GM11168 (cell line): ENCODE results near the gene NUAK1.
"Not testable (repeated sequence)": the region's sequence is repeated elsewhere in the genome, so short reads cannot be mapped to it uniquely, and the experiment has no call there.

ENCODE experiments used
- in situ Hi-C: fragments of 300-500 bp; cut with MboI; formaldehyde crosslinking; loops from one replicate; pipeline ENCODE4 v1.12.0; 2022; ENCODE audit warnings: low sequenced_read_pairs; ENCODE audit not compliant: unreplicated experiment

NUAK1 gene

DNA sequence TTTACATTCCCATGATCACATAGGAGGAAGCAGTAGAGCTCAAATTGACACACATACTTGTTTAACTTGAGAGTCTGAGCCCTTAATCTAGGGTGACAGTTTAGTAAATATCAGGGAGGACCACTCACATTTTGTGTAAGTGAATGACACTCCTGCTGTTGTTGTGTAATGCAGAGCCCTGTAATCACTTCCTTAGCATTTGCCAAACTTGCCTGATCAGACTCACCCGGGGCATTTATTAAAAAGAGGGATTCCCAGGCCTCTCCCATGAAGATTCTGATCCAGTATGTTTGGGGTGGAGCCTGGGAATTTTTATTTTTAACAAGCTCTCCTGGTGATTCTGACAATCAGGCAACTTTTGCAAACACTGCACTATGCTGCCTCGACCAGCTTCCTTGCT, 119.6 kb downstream of the NUAK1 start:
- in situ Hi-C loops = no loop called here

DNA sequence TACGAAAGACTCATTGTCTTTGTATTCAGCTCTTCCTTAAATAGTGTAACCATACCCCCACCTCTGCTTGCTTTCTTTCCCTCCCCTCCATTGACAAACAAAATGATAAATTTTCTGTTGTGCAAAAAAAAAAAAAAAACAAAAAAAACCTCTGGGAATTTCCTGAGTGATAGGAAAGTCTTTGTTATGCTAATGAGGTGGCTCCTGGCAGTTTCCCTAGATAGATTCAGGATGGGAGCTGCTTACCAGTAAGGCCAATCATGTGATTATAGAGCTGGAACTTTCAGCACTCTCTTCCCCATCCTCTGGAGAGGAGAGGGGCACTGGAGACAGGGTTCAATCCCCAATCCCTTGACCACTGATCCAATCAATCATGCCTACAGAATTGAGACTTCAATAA, 120.5 kb downstream of the NUAK1 start:
- in situ Hi-C loops = no loop called here

DNA sequence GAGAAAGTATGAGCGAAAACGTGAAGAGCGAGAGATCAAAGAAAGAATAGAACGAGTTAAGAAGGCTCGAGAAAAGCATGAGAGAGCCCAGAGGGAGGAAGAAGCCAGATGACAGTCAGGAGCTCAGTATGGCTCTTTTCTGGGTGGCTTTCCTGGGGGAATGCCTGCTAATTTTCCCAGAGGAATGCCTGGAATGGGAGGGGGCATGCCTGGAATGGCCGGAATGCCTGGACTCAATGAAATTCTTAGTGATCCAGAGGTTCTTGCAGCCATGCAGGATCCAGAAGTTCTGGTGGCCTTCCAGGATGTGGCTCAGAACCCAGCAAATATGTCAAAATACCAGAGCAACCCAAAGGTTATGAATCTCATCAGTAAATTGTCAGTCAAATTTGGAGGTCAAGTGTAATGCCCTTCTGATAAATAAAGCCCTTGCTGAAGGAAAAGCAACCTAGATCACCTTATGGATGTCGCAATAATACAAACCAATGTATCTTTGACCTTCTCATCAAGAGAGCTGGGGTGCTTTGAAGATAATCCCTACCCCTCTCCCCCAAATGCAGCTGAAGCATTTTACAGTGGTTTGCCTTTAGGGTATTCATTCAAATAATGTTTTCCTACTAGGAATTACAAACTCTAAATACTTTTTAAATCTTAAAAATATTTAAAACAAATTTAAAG, 122.0 kb downstream of the NUAK1 start:
- in situ Hi-C loops = not testable (repeated sequence)

DNA sequence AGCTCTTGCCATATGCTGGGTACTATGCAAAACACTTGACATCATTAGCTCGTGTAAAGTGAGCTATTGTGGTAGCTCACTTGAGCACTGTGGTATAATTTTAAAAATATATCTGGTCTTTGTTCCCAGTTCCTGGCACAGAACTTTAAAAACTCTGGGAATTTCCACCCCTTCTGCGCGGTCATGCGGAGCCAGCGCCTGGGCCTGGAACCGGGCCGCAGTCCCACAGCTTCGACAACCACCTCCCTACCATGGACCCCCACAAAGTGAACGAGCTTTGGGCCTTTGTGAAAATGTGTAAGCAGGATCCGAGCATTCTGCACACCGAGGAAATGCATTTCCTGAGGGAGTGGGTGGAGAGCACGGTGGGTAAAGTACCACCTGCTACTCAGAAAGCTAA, 123.1 kb downstream of the NUAK1 start:
- in situ Hi-C loops = no loop called here

DNA sequence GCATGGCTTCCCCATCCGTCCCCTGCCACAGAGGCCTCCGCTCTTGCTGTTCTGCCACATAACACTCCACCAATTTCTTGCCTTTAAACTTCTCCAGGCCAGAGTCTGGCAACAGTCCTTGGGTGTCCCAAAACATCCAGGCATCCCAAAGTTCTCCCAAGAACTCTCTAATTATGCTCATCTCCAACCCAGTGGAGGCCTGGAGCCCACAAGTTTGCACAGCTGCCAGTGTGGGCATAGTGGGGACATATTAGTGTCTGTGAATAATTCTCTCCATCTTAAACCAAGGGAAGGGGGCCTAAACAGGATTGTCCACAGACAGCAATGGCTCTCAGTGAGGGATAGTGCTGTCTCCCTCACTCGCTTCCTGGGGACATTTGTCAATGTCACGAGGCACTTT, 124.8 kb downstream of the NUAK1 start:
- in situ Hi-C loops = no loop called here
